ENCODE results near the gene PPP2R2D.

PPP2R2D gene

DNA sequence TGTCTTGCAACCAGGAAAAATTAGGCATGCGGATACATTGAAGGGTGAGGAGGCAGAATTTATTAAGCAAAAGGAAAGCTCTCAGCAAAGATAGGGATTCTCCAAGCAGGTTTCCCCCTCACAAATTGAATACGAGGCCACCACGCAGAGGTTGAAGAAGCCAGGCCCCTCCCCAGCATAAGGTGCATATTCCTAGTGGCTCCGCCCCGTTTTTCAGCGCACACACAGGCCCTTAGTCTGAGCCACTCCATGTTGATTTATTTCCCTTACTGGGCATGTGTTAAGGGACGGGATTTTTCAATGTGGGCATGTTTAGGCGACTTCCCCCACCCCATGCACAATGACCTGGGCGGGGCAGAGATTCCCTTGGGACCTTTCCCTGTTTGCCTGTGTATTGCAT lies 24.9 kb downstream of the PPP2R2D start:
- H3K4me3 ChIP-seq, result no peak overlapping the region
- no peak overlapping the region for H3K27ac ChIP-seq
- peaks cover 41% of the 10 kb centered on the region for H3K9me3 ChIP-seq
- H4K20me1 ChIP-seq, result peaks cover 85% of the 10 kb centered on the region
- H3K36me3 ChIP-seq, result peaks cover 53% of the 10 kb centered on the region
- no peak for TF ChIP-seq Cebpa-rat (IDR thresholded peaks at IDR 0.05)
- H3K27me3 ChIP-seq, result no peaks in the 10 kb centered on the region
- peaks cover 74% of the 10 kb centered on the region for H3K4me1 ChIP-seq
- H3K9ac ChIP-seq, result no peak overlapping the region
- no peak overlapping the region for H3K4me2 ChIP-seq

GRCh38 chr10:131926253-131926652 lies 25.4 kb downstream of the PPP2R2D start:
- H3K9me3 ChIP-seq, result peaks cover 41% of the 10 kb centered on the region
- no peak overlapping the region for H3K4me3 ChIP-seq
- H3K27ac ChIP-seq, result no peak overlapping the region
- H3K4me2 ChIP-seq, result peak overlapping the region; percentile 80
- TF ChIP-seq Cebpa-rat (IDR thresholded peaks at IDR 0.05), result no peak
- peaks cover 74% of the 10 kb centered on the region for H3K4me1 ChIP-seq
- H3K27me3 ChIP-seq, result no peaks in the 10 kb centered on the region
- H4K20me1 ChIP-seq, result peaks cover 85% of the 10 kb centered on the region
- peaks cover 56% of the 10 kb centered on the region for H3K36me3 ChIP-seq
- no peak overlapping the region for H3K9ac ChIP-seq

DNA sequence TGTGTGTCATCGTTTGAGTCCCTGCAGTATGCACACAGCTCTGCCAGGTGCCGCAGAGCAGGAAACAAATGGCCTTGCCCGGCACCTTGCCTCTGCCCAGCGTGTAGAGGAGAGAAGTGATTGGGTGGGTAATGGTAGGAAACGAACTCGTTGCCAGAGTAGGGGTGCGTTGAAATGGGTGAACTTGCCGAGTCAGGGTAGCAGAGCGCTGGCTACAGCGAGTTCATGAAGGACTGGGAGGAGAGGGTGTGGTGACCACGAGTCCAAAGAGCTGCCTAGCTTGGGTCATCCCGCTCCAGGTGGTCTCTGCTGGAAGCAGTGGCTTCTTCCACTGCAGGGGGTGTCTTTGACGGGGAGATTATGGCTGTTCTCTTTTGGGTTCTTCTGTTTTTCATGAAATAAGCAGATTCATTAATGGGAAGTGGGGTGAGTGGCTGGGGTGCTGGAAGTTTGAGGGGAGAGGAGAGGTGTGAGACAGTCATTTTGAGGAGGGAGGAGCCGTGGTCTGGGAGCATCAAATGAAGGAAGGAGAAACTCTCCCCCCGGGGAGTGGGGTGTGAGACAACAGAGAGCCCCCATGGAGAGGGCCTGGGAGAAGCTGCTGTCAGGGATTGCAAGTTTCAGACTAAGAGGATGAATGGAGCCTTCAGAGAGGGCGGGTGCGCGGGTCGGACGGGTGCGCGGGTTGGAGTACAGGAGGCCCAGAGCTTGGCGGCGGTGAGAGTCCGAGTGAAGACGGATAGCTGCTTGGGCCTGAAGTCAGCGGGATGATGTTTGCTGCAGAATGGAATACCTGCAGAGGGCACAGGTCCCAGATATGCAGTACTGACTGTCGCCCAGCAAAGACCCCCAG lies 26.2 kb downstream of the PPP2R2D start:
- Histone ChIP-seq H3K4me3 (no peak overlapping the region), H3K4me1 (peaks cover 74% of the 10 kb centered on the region), H3K9ac (no peak overlapping the region), H3K4me2 (peak overlapping the region; percentile 80), H3K36me3 (peaks cover 59% of the 10 kb centered on the region), H3K27me3 (no peaks in the 10 kb centered on the region), H4K20me1 (peaks cover 85% of the 10 kb centered on the region), H3K9me3 (peaks cover 41% of the 10 kb centered on the region), H3K27ac (peak overlapping the region; percentile 10; the same call in 1 of the 2 replicates)
- TF ChIP-seq Cebpa-rat (IDR thresholded peaks at IDR 0.05), result no peak

GRCh38 chr10:131928248-131929095 lies 27.7 kb downstream of the PPP2R2D start:
- H3K4me1 ChIP-seq, result peaks cover 76% of the 10 kb centered on the region
- H3K4me3 ChIP-seq, result peak overlapping the region; percentile 14; the same call in 1 of the 2 replicates
- H3K9ac ChIP-seq, result peak overlapping the region; percentile 44; the same call in 1 of the 2 replicates
- H3K9me3 ChIP-seq, result peaks cover 30% of the 10 kb centered on the region
- no peaks in the 10 kb centered on the region for H3K27me3 ChIP-seq
- H3K4me2 ChIP-seq, result peak overlapping the region; percentile 80
- H3K27ac ChIP-seq, result peak overlapping the region; percentile 59
- H4K20me1 ChIP-seq, result peaks cover 85% of the 10 kb centered on the region
- H3K36me3 ChIP-seq, result peaks cover 55% of the 10 kb centered on the region
- no peak for TF ChIP-seq Cebpa-rat (IDR thresholded peaks at IDR 0.05)

DNA sequence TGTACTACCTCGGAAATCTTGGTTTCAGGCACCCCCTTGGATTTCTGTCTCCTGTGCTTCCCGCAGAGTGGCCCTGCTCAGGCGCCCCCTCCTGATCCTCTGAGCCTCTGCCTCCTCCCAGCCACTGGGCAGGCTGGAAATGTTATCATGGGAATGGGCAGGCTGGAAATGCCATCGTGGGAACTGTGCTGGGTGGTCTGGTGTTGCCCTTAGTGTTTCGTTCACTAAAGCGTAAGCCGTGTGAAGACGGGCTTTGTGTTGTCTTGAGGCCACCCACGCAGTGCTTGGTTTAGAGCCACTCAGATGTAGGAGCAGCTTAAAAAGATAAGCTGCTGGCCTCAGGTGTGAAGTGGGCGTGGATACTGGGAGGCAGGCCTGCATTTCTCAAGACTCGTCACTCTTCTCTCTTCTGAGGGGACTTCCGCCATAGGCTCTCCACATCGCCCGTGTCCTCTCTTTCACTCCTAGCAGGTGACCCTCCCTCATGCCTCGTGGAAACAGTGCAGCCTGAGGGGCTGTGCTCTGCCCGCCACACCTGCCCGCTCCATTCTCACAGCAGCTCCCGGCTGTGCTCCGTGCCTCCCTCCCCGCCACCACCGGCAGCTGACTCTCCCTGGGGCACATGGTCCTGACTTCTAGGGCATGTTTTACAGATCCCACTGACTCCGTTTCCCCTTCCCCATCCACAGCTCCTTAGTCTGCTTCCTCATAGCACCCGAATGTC lies 28.5 kb downstream of the PPP2R2D start:
- peaks cover 24% of the 10 kb centered on the region for H3K9me3 ChIP-seq
- H3K27ac ChIP-seq, result peak overlapping the region; percentile 59
- H3K4me3 ChIP-seq, result no peak overlapping the region
- peaks cover 88% of the 10 kb centered on the region for H4K20me1 ChIP-seq
- H3K27me3 ChIP-seq, result no peaks in the 10 kb centered on the region
- H3K4me2 ChIP-seq, result peak overlapping the region; percentile 80
- H3K9ac ChIP-seq, result peak overlapping the region; percentile 44; the same call in 1 of the 2 replicates
- peaks cover 83% of the 10 kb centered on the region for H3K4me1 ChIP-seq
- TF ChIP-seq Cebpa-rat (IDR thresholded peaks at IDR 0.05), result no peak
- H3K36me3 ChIP-seq, result peaks cover 52% of the 10 kb centered on the region

GRCh38 chr10:131930150-131930549 lies 29.3 kb downstream of the PPP2R2D start:
- H4K20me1 ChIP-seq, result peaks cover 97% of the 10 kb centered on the region
- peaks cover 92% of the 10 kb centered on the region for H3K4me1 ChIP-seq

DNA sequence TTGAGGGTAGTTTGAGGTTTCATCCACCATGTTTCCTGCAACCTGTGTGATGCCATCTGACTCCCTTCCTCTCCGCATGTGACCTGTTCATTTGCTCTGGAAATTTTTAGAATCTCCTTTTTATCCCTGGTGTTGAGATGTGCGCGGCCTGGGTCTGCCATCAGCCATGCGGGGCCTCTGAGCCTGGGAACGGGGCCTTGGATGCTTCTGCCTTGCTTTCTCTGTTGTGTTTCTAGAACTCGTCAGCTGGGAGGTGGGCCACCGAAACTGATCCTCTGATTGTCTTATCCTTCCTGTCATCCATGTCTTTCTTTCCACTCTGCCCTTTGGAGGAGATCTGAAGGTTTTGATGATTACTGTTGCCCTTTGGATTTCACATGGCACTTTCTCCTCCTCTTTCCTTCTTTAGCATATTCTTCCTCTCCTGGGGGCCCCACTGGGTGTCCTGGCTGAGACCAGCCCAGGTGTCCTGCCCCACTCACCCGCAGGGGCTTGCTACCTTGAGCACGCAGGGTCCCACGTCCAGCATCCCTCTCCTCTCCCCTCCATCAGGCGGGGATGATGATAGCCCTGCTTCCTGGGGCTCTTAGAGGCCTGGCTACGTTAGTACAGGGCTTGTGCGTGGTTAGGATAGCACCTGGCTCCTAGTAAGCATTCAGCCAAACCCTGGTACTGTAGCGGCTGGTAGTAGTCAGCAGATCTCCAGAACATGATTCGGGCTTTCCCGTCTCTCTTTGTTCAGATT lies 29.9 kb downstream of the PPP2R2D start:
- no peaks in the 10 kb centered on the region for H3K27me3 ChIP-seq
- H3K27ac ChIP-seq, result peak overlapping the region; percentile 63
- peaks cover 62% of the 10 kb centered on the region for H3K36me3 ChIP-seq
- H3K9ac ChIP-seq, result 0 out of 2 replicates have a peak overlapping the region, but pooled peaks have one; percentile 45
- H3K4me1 ChIP-seq, result peaks cover 98% of the 10 kb centered on the region
- H3K9me3 ChIP-seq, result peaks cover 9% of the 10 kb centered on the region
- no peak overlapping the region for H3K4me3 ChIP-seq
- H3K4me2 ChIP-seq, result peak overlapping the region; percentile 57
- H4K20me1 ChIP-seq, result peaks cover 100% of the 10 kb centered on the region
- TF ChIP-seq Cebpa-rat (IDR thresholded peaks at IDR 0.05), result no peak

More at GRCh38 chr10:131930150-131930549, 29.3 kb downstream of the PPP2R2D start:
- Histone ChIP-seq H3K9ac (no peak overlapping the region), H3K9me3 (peaks cover 15% of the 10 kb centered on the region), H3K27me3 (no peaks in the 10 kb centered on the region), H3K4me3 (no peak overlapping the region), H3K27ac (no peak overlapping the region), H3K36me3 (peaks cover 59% of the 10 kb centered on the region), H3K4me2 (peak overlapping the region; percentile 57)
- no peak for TF ChIP-seq Cebpa-rat (IDR thresholded peaks at IDR 0.05)

DNA sequence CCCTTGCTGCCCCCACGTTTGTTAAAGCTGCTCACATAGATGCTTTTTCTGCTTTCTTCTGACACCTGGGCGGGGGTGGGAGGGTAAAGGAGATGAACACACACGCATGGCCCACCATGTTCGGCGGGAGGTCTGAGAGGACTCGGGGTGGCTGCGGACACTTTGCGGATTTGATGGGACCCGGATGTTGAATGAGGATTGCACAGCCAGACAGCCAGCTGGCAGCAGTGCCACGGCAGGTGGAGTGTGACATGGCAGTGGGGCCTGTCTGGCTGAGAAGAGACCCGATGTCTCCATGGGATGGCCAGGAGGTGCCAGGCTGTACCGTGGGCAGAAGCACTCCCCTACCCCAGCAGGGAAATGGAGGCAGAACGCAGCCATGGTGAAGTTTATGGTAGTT lies 31.2 kb downstream of the PPP2R2D start:
- H3K9ac ChIP-seq, result peak overlapping the region; percentile 5; the same call in 1 of the 2 replicates
- H3K36me3 ChIP-seq, result peaks cover 53% of the 10 kb centered on the region
- H3K4me1 ChIP-seq, result peaks cover 100% of the 10 kb centered on the region
- peak overlapping the region; percentile 57 for H3K4me2 ChIP-seq
- H3K27me3 ChIP-seq, result no peaks in the 10 kb centered on the region
- no peak overlapping the region for H3K27ac ChIP-seq
- no peaks in the 10 kb centered on the region for H3K9me3 ChIP-seq
- no peak for TF ChIP-seq Cebpa-rat (IDR thresholded peaks at IDR 0.05)
- H3K4me3 ChIP-seq, result no peak overlapping the region
- peaks cover 100% of the 10 kb centered on the region for H4K20me1 ChIP-seq

Measured in BLaER1 (cell line).